HG03066 (cell line): ENCODE measurements around the gene MSANTD3.

Experiments
- ATAC-seq: cut with Tn5 transposase; IDR thresholded peaks from one replicate; pipeline ENCODE4 v1.9.1; 2021; ENCODE audit warnings: low read depth; ENCODE audit not compliant: unreplicated experiment

Gene MSANTD3

DNA sequence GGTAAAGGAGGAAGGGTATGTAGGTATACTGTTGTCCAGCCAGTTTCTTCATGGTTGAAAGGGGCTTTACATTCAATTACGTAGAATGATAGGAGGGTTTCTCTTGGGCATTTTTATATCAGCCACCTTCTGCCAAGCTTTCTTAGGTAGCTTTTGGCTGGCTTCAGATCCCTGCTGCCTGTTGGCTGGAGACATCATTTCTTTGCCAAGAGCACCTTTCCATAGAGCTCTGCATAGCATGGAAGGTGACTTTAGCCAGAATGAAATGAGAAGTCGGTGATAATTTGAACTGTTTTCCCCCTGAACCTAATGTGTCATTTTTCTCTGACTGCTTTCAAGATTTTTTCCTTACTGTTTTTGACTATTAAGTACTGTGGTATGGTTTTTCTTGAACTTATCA lies 72.9 kb downstream of the MSANTD3 start:
- ATAC-seq: no peak
